ENCODE results near the gene TJP1.
"Not testable (repeated sequence)": the region's sequence is repeated elsewhere in the genome, so short reads cannot be mapped to it uniquely, and the experiment has no call there.

The TJP1 gene

GRCh38 chr15:29664406-29664805 lies 157.9 kb downstream of the TJP1 start:
- Histone ChIP-seq H3K27me3 (ENCODE audit: insufficient read depth, low read length) (no peaks in the 10 kb centered on the region), H3K36me3 (ENCODE audit: insufficient read depth, low read depth, low read length) (no peaks in the 10 kb centered on the region), H3K27ac (ENCODE audit: low read length) (no peak overlapping the region), H3K9ac (ENCODE audit: low read depth, low read length) (no peak overlapping the region), H3K4me1 (ENCODE audit: insufficient read depth, low read length) (no peaks in the 10 kb centered on the region), H3K4me3 (ENCODE audit: low read length) (no peak overlapping the region), H3K9me3 (ENCODE audit: insufficient read depth, low read depth, low read length) (no peaks in the 10 kb centered on the region)

- not testable (repeated sequence) for H3K4me1 ChIP-seq (ENCODE audit: insufficient read depth, low read length); H3K36me3 ChIP-seq (ENCODE audit: insufficient read depth, low read depth, low read length); H3K9ac ChIP-seq (ENCODE audit: low read depth, low read length); H3K27me3 ChIP-seq (ENCODE audit: insufficient read depth, low read length); H3K9me3 ChIP-seq (ENCODE audit: insufficient read depth, low read depth, low read length); H3K27ac ChIP-seq (ENCODE audit: low read length); H3K4me3 ChIP-seq (ENCODE audit: low read length)
Measured at GRCh38 chr15:29657476-29657817, 164.8 kb downstream of the TJP1 start.

GRCh38 chr15:29656636-29657475 lies 165.4 kb downstream of the TJP1 start:
- Histone ChIP-seq H3K9ac (ENCODE audit: low read depth, low read length) (peak overlapping the region; percentile 10; the same call in 1 of the 2 replicates), H3K4me3 (ENCODE audit: low read length) (peak overlapping the region; percentile 54), H3K4me1 (ENCODE audit: insufficient read depth, low read length) (no peaks in the 10 kb centered on the region), H3K27ac (ENCODE audit: low read length) (no peak overlapping the region), H3K27me3 (ENCODE audit: insufficient read depth, low read length) (peaks cover 7% of the 10 kb centered on the region; the same call in 1 of the 2 replicates), H3K36me3 (ENCODE audit: insufficient read depth, low read depth, low read length) (no peaks in the 10 kb centered on the region), H3K9me3 (ENCODE audit: insufficient read depth, low read depth, low read length) (peaks cover 3% of the 10 kb centered on the region; the same call in 1 of the 2 replicates)

GRCh38 chr15:29652595-29652994 lies 169.7 kb downstream of the TJP1 start:
- no peak overlapping the region for H3K4me3 ChIP-seq (ENCODE audit: low read length)
- no peak overlapping the region for H3K9ac ChIP-seq (ENCODE audit: low read depth, low read length)
- H3K9me3 ChIP-seq (ENCODE audit: insufficient read depth, low read depth, low read length), result peaks cover 3% of the 10 kb centered on the region; the same call in 1 of the 2 replicates
- H3K36me3 ChIP-seq (ENCODE audit: insufficient read depth, low read depth, low read length), result no peaks in the 10 kb centered on the region
- H3K27ac ChIP-seq (ENCODE audit: low read length), result no peak overlapping the region
- H3K27me3 ChIP-seq (ENCODE audit: insufficient read depth, low read length), result peaks cover 7% of the 10 kb centered on the region; the same call in 1 of the 2 replicates
- H3K4me1 ChIP-seq (ENCODE audit: insufficient read depth, low read length), result no peaks in the 10 kb centered on the region

- H3K9me3 ChIP-seq (ENCODE audit: insufficient read depth, low read depth, low read length), result no peaks in the 10 kb centered on the region
- H3K27ac ChIP-seq (ENCODE audit: low read length), result no peak overlapping the region
- H3K36me3 ChIP-seq (ENCODE audit: insufficient read depth, low read depth, low read length), result no peaks in the 10 kb centered on the region
- peaks cover 6% of the 10 kb centered on the region; the same call in 1 of the 2 replicates for H3K27me3 ChIP-seq (ENCODE audit: insufficient read depth, low read length)
- no peak overlapping the region for H3K4me3 ChIP-seq (ENCODE audit: low read length)
- no peaks in the 10 kb centered on the region for H3K4me1 ChIP-seq (ENCODE audit: insufficient read depth, low read length)
- H3K9ac ChIP-seq (ENCODE audit: low read depth, low read length), result no peak overlapping the region
Measured at GRCh38 chr15:29651476-29652233, 170.6 kb downstream of the TJP1 start.
